Liver (tissue), 3 donors: Measurements from ENCODE around the gene RNF187.

ENCODE experiments used
- CTCF ChIP-seq: fragments of 150-350 bp; IDR thresholded peaks from 2 replicates; pipeline ENCODE4 v1.5.1; 2017; ENCODE audit warnings: improper control_type of control experiment, low read depth, low read length; ENCODE audit not compliant: missing input control
- FOXA1 ChIP-seq: IDR thresholded peaks from 2 replicates; pipeline ENCODE4 v1.6.1; 2016; ENCODE audit warnings: antibody characterized with exemption
- GABPA ChIP-seq, 2 donors: IDR thresholded peaks in 1 of 2; conservative IDR thresholded peaks in 1 of 2; 2 replicates each; pipeline ENCODE4 v1.6.1; 2016; ENCODE audit warnings: antibody characterized with exemption in 2 of 2, mild to moderate bottlenecking in 1 of 2, moderate library complexity in 1 of 2
- YY1 ChIP-seq: IDR thresholded peaks from 2 replicates; pipeline ENCODE4 v1.6.1; 2016; ENCODE audit warnings: antibody characterized with exemption, mild to moderate bottlenecking
- donor health status: healthy.
- donor health status: healthy.

GRCh38 chr1:228472655-228473054 is 14.5 kb upstream of the RNF187 start:
- TF ChIP-seq CTCF (no peak), FOXA1 (no peak), YY1 (no peak), GABPA (IDR thresholded peaks at IDR 0.05 in 1 of 2, conservative IDR thresholded peaks at IDR 0.05 in 1 of 2) (no peak)
